DND-41 (cell line): ENCODE data around the gene ALDH18A1.

Source experiments
- CTCF ChIP-seq: IDR thresholded peaks from 2 replicates; pipeline ENCODE4 v1.5.1; 2012; ENCODE audit warnings: borderline replicate concordance, low read length, moderate library complexity, mild to moderate bottlenecking; ENCODE audit not compliant: poor library complexity, severe bottlenecking; ENCODE audit errors: extremely low read depth
- EZH2 ChIP-seq: IDR thresholded peaks from 3 replicates; pipeline ENCODE4 v1.6.1; 2012; ENCODE audit warnings: borderline replicate concordance, low read depth, mild to moderate bottlenecking, moderate library complexity, low read length, inconsistent platforms; ENCODE audit not compliant: severe bottlenecking

DNA sequence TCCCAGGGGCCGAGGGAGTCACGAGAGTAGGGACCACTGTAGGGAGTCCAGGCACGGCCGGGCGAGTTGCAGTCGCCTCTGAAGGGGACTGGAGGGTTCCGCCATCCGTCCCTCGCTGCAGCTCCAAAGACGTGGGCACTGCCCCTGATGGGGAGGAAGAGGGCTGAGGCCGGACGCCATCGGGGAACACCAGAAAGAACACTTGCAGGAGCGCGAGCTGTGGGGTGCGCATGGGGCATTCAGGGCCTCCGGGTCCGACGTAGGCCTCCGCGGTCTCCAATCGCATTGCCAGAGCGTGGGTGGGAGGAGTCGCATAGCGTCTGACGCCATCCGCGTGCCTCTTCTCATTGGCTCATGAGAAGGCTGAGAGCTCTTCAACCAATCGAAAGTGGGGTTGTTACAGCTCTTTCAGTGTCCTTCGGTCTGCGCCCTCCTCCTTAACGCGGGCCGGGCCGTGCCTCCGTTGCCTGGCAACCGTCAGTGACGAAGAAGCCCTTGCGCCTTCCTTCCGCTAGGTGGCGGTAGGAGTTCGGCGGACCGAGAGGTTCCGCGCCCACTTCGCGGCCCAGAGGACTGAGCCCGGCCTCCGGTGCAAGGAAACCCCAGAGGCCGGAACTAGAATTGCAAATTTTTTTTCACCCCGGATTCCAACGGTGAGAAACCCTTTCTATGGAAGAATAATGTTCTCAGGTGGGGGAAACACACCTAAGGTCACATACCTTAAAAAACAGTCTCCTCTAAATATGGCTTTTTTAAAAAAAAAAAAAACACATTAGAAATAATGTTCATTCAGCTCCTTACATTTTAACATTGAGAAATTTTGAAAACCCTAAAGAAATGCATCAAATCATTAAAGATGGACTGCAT lies 37.4 kb upstream of the ALDH18A1 start, which contains the start of gene TCTN3:
- TF ChIP-seq CTCF = peak; percentile 98
- no peak for TF ChIP-seq EZH2
